GM21381 (cell line): ENCODE data around the gene SPANXA2.
"Not testable (repeated sequence)": the region's sequence is repeated elsewhere in the genome, so short reads cannot be mapped to it uniquely, and the experiment has no call there.

Experiments
- ATAC-seq: cut with Tn5 transposase; IDR thresholded peaks from one replicate; pipeline ENCODE4 v1.9.1; 2021; ENCODE audit warnings: mild to moderate bottlenecking, moderate library complexity; ENCODE audit not compliant: unreplicated experiment

SPANXA2 gene

GRCh38 chrX:141589408-141589807 is at the start of gene SPANXA2:
Gene SPANXA2 (plus strand): TSS chrX:141589708. CDS start chrX:141589768, 60 bp downstream.
- ATAC-seq, result not testable (repeated sequence)

GRCh38 chrX:141542551-141542950 is 47.0 kb upstream of the SPANXA2 start:
- ATAC-seq, result not testable (repeated sequence)

GRCh38 chrX:141584638-141585037 is 4.9 kb upstream of the SPANXA2 start, which contains the start of gene SPANXA1:
Gene SPANXA1 (minus strand): TSS chrX:141584738. CDS start chrX:141584678, 60 bp downstream.
- not testable (repeated sequence) for ATAC-seq

- ATAC-seq, result no peak
These were observed 19.6 kb downstream of the SPANXA2 start for GRCh38 chrX:141609111-141609510.

GRCh38 chrX:141619336-141619735 is 29.8 kb downstream of the SPANXA2 start:
- ATAC-seq, result no peak

- no peak for ATAC-seq
These were observed 42.6 kb downstream of the SPANXA2 start for GRCh38 chrX:141632124-141632523.

- no peak for ATAC-seq
These were observed 49.0 kb downstream of the SPANXA2 start for GRCh38 chrX:141638550-141638949.
